NB4 (cell line): ENCODE results near the gene SLC7A5.
"Not testable (repeated sequence)": the region's sequence is repeated elsewhere in the genome, so short reads cannot be mapped to it uniquely, and the experiment has no call there.

Experiments
- CTCF ChIP-seq: IDR thresholded peaks from one replicate; pipeline ENCODE4 v1.5.1; 2012; ENCODE audit warnings: low read depth, low read length
- MYC ChIP-seq: IDR thresholded peaks from 2 replicates; pipeline ENCODE4 v1.6.1; 2011; ENCODE audit warnings: low read depth, low read length
- POLR2A ChIP-seq: IDR thresholded peaks from 2 replicates; pipeline ENCODE4 v1.6.1; 2011; ENCODE audit warnings: mild to moderate bottlenecking; ENCODE audit not compliant: insufficient read length; ENCODE audit errors: extremely low read depth
- TF ChIP-seq, protein P1 (sequence below): IDR thresholded peaks from 2 replicates; pipeline ENCODE4 v1.6.1; 2011; ENCODE audit warnings: low read depth, low read length

DNA sequence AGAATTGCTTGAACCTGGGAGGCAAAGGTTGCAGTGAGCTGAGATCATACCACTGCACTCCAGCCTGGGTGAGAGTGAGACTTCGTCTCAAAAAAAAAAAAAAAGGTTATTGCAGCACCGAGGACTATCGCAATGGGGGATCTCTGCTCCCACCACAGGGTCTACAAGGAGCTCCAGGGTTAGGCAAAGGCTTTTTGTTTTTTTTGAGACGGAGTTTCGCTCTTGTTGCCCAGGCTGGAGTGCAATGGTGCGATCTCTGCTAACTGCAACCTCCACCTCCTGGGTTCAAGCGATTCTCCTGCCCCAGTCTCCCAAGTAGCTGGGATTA, 41.8 kb downstream of the SLC7A5 start:
- not testable (repeated sequence) for TF ChIP-seq CTCF, POLR2A, MYC
- TF ChIP-seq, protein P1, sequence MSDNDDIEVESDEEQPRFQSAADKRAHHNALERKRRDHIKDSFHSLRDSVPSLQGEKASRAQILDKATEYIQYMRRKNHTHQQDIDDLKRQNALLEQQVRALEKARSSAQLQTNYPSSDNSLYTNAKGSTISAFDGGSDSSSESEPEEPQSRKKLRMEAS: not testable (repeated sequence)
